HG02852 (cell line): ENCODE data around the gene ERFE.

Experiments used
- ATAC-seq: cut with Tn5 transposase; IDR thresholded peaks from one replicate; pipeline ENCODE4 v1.9.1; 2021; ENCODE audit warnings: mild to moderate bottlenecking, moderate library complexity; ENCODE audit not compliant: unreplicated experiment

Gene ERFE

GRCh38 chr2:238155051-238155760 is 3.6 kb upstream of the ERFE start:
- no peak for ATAC-seq

- no peak for ATAC-seq
Measured at GRCh38 chr2:238155761-238156694, 2.7 kb upstream of the ERFE start.

GRCh38 chr2:238157506-238158017 is 1.2 kb upstream of the ERFE start:
- ATAC-seq: no peak

- ATAC-seq: no peak
Measured at GRCh38 chr2:238158018-238158508, 707 bp upstream of the ERFE start.

DNA sequence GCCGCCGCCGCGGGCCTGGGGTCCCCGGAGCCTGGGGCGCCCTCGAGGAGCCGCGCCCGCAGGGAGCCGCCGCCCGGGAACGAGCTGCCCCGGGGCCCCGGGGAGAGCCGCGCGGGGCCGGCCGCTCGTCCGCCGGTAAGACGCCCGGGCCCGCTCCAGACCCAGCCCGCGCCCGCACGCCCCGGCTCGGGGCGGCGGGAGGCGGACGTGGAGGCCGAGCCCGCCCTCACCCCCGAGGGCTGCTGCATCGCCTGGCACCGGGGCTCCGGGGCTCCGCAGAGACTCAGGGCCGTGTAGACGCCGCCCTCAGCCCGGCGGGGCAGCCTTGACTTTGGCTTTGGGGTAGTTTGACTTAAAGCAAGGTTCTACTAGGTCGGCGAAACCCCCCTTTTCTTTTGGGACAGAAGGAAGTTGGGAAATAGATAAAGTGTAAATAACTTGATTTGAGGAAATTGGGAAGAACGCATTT is 335 bp downstream of the ERFE start:
- ATAC-seq: no peak

DNA sequence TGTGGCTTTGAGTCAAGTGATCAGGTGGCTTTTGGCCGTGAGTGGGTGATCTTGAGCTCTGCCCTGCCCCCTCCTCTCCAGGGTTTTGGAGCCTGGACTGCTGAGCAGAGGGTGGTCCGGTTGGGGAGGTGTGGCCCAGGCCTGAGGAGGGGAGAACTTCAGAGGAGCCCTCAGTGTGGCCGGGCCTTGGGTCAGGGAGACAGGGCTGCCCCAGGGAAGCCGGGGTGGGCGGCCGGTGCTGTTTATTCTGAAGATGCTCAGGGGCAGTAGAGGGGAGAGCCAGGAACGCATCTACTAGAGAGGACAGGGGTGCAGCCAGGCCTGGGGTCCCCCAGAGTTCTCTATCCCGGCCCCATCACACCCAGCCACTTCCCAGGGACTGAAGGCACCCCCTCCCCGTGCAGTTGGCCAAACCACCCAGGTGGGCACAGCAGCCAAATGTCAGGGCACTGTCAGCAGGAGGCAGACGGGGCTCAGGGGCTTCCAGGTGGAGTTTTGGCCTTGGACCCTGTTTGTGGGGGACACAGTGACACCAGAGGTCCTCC is 963 bp downstream of the ERFE start:
- ATAC-seq: no peak

GRCh38 chr2:238160206-238161129 is 1.7 kb downstream of the ERFE start:
- ATAC-seq: no peak

DNA sequence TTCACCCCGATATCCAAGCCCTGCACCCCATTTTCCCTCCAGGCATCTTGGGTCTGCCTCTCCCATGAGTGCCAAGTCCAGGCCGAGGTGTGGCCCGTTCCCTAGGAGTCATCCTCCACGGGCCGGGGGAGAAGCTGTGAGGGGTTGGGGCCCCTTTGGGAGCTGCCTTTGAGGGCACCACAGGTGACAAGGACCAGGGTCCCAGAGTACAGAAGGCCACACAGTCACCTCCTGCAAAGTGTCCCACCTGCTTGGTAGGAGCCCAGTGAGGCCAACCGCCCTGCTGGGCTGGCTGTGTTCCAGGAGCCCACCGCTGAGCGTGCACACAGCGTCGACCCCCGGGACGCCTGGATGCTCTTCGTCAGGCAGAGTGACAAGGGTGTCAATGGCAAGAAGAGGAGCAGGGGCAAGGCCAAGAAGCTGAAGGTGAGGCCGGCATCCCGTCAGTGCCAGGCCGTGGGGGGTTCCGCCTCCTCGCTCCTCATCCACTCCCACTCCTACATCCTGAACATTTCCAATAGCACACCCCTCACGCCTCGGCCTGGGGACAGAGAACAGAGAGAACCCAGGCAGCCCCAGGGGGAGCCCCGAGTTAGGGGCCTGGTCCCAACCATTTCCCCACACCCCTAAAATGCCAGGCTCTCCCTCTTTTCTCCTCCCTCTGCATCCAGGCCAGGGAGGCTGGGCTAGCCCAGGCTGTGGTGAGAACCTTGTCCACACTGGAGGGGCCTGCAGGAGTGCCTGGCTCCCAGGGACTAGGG is 2.7 kb downstream of the ERFE start:
- no peak for ATAC-seq

DNA sequence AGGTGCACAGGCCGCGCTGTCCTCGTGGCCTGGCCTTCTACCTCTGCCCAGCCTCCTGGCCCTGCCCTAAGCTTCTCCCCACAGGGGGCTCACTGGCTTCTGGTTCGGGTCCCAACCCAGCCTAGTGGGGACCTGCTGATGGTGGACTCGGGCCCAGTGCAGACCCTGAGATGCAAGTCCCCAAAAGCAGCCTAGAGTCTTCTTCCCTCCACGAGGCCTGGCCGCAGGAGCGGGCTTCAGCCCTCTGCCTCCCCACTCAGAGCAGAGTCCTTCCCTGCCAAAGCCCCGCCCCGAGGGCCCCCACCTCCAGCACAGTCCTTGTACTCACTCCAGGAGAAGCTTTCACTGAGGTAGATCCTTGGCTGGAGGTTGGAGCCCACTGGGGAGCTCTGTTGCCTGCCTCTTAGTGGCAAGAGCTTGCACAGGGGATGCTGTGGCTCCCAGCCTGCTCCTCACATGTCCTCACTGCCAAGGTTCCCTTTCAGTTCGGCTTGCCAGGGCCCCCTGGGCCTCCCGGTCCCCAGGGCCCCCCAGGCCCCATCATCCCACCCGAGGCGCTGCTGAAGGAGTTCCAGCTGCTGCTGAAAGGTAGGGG is 3.6 kb downstream of the ERFE start:
- ATAC-seq: no peak

GRCh38 chr2:238162846-238163441 is 4.2 kb downstream of the ERFE start:
- no peak for ATAC-seq

DNA sequence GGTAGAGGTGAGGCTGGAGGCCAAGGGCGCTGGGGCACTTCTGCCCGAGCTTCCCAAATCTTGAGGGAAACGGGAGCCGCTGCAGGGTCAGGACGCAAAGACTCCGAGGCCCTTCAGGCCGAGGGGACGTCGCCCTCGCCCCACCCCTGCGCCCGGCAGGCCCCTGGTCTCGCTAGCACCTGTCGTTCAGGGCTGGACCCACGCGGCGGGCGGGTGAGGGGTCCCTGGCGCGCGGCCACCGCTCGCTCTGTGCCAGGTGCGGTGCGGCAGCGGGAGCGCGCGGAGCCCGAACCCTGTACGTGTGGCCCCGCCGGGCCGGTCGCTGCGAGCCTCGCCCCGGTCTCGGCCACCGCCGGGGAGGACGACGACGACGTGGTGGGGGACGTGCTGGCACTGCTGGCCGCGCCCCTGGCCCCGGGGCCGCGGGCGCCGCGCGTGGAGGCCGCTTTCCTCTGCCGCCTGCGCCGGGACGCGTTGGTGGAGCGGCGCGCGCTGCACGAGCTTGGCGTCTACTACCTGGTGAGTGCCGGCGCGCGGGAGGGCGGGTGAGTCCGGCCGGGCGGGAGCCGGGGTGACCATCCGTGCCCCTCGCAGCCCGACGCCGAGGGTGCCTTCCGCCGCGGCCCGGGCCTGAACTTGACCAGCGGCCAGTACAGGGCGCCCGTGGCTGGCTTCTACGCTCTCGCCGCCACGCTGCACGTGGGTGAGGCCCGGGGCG is 4.9 kb downstream of the ERFE start:
- ATAC-seq: no peak

GRCh38 chr2:238164906-238165287 is 6.1 kb downstream of the ERFE start:
- ATAC-seq: no peak

DNA sequence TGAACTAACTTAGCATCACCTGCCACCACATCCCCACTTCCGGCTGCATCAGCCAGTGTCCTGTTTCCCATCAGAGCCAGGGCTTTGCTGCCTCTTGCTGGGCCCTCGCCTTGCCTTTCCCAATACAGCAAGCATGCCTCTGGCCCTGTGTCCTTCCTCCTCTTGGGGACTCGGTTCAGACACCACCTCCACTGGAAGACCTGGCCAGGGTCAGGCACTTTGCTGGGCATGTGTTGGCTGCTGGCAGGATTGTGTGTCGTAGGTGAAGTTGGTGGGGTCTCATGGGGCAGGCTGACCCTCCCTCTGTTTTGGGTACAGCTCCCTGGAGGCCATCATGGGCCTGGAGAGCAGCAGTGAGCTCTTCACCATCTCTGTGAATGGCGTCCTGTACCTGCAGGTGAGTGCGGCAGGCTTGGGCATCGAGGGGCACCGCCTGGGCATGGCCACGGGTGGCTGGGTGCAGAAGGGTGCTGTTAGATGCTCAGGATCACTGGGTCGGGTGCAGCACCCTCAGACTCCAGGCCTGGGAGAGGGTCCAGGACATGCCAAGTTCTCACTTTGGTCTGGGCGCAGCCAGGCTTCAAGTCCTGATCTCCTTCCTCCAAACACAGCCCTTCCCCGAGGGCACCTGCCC is 6.6 kb downstream of the ERFE start:
- no peak for ATAC-seq

GRCh38 chr2:238166391-238167343 is 7.9 kb downstream of the ERFE start:
- ATAC-seq: no peak

DNA sequence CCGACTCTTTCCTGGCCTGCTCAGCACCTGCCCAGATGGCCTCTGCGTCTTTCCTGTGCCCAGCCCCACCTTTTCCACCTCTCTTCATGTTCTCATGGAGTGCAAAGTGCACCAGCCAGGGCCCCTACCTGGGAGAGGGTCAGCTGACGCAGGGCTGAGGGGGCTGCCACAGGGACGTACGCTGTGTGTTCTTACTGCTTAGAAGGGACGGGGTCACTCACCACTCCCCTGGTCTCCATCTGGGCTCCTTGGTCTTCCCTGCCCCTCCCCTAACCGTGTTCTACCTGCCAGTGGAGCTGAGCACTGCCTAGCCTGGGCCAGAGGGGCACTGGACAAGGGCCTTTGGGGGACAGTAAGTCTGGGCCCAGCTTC is 8.6 kb downstream of the ERFE start:
- no peak for ATAC-seq

DNA sequence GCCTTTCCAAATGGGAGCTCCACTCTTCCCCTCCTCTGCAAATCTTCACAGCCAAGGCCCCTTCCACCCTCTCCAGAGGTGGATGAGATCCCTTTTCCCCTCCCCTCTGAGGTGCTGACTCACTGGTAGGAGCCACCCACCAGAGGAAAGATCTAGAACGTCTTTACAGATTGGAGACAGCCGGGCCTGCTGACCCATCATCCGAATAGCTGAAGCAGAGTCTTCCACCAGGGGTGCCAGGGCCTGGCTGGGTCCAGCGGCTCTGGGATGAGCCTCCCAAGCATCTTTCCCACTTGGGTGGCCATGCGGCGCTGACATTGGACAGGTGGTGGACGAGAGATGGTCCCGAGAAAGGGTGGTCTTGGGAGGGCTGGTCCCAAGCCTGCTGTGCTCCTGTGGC is 9.0 kb downstream of the ERFE start:
- no peak for ATAC-seq
